ENCODE results near the gene COX17.

The COX17 gene

DNA sequence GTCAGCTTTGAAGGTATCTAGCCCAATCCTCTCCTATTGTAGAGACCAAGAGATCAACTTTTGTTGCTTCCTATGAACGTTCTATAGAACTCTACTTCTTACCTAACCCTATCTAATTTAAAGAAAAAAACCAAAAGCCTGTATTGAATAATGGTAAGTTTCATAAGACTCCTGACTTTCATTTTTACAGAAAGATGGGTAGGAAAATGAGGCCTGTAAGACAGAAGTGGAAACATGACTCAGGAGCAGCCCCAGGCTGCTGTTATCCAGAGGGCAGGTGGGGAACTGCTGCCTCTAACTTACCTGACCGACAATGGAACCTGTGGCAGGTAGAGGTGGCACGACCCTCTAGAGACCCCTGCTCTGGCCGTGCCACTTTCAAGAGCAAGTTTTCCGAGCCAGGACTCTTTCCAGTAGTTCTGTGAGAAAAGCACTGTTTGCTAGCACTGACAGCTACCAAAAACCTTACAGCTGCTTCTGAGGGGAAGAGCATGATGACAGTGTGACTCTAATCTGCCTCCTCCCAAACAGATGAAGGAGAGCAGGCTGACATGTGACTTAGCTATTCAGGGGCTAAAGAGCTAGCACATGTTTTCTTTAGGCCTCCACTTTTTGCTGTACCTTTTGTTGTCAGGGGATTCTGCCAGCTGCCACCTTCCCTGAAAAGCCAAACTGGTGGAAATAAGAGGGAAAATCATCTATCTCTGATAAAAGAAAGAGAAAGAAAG, 34.3 kb downstream of the COX17 start:
- FAIRE-seq: no peak

DNA sequence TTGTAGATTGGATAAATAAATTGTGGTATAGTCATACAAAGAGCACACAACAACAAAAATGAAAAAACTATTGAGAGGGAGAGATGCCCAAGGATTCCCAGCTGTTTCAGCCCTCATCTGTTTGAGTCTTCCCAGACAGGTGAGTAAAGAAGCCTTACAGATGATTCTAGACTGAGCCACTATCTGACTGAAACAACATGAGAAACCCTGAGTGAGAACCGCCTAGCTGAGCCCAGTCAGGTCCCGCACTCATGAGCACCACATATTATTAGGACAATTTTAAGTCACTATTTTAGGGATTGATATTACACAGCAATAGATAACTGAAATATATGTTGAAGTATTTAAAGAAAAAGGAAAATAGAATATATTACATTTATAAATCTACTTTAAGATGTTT, 35.8 kb downstream of the COX17 start:
- no peak for FAIRE-seq

DNA sequence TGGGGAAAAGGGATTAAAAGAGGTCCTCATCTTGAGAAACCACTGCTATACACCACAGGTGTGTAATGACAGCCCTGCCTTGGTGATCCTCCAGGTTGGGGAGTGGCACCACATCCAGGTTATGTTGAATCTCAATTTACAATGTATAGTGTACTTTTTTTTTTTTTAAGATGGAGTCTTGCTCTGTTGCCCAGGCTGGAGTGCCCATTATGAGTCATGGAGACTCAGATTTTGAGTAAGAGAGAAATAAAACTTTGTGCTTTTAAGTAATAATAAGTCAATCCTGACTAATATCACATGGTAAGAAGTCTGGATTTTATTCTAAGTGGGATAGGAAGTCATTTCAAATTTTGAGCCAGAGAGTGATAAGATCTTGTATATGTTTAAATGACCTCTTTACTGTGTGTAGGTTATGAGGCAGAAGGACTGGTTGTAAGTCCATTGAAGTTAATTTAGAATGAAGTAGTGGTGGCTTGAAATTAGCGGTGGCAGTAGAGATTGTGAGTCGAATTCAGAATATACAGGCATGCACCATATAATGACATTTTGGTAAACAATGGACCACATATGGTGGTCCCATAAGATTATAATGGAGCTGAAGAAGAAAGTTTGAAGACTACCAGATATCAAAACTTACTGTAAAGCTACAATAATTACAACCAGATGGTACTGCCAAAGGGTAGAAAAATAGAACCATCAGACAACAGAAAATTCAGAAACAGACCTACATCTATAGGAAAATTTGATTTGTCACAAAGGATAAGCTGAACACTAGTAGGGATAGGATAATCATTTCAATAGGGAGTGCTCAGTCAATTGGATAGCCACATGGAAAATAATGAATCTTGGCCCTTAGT, 37.5 kb downstream of the COX17 start:
- no peak for FAIRE-seq

DNA sequence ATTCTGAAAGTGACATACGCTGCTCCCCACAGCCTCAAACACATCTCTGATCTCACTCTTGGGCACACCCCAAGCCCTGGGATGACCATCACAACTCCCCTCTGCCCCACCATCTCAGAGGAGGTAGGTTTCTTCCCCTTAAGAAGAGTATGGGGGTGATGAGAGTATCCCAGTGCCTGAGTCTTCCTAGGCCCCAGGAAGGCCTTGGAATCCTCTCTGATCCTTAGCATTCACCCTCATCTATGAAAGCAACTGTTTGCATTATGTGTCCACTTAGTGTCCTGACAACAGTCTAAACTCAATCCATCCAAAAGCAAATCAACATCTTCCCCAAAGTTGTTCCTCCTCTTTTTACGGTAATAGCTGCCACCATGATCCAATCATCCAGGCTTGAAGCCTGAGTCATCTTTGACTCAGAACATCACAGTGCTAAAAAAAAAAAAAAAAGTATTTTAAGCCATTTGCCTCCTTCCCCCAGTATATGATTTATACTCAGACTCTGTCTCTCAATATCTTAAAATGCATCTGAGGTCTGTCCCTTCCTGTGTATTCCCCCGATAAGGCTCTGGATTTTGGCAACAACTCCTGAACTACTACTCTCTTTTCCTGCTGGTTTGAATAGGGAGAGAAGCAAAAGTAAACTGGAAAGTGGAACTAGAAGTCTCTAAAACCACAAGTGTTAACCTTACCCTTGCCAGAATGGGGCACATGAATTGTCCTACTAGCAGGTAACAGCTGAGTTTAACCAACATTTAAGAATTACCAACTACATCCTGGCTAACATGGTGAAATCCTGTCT, 39.3 kb downstream of the COX17 start:
- FAIRE-seq: no peak

DNA sequence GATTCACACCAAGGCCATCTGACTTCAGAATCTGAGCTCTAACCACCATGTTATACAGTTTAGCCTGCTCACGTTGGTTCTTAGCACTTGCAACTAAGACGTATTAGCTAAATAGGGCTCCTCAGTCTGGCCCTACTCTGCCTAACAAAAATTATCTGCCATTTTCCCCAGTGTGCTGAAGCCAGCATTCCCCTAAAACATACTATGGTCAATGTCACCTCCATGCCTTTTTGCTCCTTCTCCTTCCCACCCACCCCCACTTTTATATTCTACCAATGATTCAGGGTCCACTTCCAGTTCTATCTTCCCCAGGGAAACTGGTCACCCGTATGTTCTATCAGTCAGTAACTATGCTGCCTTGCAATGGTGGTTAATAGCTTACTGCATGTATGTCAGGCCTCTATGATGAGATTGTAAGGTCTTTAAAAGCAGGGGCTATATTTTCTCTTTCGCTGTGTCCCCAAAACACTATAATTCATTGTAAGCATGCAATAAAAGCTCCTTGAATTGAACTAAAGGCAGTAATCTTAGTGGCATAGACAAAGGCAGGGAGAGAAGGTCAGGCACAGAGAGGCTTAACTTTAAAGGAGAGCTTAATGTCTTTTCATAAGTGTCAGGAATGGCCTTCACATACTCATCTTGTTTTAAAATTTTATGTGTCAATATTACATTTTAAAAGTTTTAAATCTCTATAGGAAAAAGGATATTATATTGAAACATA, 40.2 kb downstream of the COX17 start:
- FAIRE-seq: no peak

DNA sequence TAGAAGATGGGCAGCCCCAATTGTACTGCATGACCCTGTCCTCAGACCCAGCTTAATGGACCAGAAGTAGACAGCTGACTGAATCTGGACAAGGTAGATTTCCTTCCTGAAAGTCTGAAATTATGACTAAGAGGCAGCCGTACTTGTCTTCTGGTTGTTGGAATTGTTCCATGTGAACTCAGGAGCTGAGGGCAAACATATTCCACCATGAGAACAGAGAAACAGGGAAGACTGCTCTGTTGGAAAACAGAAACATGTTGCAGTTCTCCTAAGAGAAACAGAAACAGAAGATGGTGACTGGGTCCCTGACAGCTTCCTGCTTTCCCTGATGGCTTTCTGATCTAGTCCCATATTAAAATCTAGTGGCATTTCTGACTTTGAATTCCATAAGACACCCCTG, 41.0 kb downstream of the COX17 start:
- no peak for FAIRE-seq

DNA sequence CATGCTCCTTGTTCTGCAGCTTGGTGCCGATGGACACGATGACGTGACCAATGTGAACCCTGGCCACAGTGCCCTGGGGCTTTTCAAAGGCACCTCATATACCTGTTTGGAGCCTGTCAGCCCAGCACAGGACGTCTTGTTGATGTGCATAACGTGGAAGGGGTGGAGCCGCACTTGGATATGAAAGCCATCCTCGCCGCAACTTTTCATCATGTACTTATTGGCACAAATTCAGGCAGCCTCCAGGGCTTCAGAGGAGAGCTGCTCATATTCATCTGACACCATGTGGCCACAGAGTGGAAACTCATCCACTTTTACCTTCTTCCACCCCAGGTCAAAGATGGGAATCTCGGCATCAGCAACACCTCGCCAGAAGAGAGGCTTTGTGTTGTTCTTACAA, 41.5 kb downstream of the COX17 start:
- no peak for FAIRE-seq

DNA sequence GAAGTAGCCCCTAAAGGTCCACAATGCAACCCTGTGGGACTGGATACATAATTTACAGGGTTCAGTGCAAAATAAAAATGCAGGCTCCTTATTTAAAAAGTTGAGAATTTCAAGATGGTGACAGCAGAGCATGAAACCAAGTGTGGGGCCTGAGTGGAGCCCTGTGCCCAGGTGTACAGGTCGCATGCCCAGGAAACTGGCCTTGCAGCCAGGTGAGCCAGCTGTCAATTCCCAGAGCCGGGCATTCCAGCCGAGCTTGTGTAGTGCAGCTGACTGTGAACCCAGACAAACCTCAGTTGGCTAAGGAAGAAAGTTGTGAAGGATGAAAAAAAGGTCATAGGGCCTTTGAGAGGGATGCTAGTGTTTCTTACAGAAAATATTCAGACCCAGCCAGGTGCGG, 44.4 kb downstream of the COX17 start:
- no peak for FAIRE-seq

DNA sequence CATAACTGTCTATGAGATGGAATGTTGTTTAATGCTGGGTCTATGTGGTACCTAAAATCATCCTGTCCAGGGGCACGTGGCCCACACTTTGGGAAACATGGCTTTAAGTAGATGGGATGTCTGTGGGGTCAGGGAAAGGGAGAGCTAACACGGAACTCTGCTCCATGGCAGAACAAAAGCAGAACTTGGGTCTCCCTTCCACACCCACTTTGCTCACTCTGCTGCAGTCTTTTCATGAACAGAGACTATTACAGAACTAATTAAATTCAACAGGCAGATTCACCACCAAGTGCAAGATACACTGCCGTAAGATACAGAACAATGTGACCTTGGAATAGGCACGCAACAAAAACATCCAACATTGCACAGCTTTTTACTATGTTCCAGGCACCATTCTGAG, 45.0 kb downstream of the COX17 start:
- no peak for FAIRE-seq

DNA sequence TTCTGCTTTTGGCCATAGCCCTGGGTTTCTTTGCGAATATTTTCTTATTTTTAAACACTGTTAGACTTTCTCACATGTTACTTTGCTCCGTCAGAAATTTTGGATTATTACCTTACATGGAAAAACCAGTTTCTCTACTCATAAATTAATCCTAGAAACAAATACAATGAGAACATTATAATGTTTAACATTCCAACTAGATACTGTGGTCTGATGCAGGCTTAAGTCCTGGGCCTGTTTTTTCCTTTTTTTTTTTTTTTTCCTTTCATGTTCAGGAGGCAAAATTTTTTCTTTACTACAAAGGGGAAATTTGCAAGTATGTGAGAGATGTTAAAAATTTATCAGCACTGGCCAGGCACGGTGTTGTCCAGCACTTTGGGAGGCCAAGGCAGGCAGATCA, 45.7 kb downstream of the COX17 start:
- no peak for FAIRE-seq

DNA sequence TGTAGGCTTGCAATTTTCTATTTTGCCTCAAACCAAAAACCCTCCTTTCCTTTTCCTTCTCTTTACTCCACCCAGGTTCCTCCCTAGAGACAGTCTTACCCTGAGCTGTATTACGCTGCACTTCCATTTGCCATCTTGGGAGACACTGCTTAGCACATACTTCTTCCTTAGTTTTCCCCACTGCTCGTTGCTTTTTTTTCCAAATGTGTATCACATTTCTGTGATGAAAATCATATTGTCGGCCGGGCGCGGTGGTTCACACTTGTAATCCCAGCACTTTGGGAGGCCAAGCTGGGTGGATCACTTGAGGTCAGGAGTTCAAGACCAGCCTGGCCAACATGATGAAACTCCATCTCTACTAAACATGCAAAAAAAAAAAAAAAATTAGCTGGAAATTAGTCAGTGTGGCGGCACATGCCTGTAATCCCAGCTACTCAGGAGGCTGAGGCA, 46.3 kb downstream of the COX17 start:
- no peak for FAIRE-seq

DNA sequence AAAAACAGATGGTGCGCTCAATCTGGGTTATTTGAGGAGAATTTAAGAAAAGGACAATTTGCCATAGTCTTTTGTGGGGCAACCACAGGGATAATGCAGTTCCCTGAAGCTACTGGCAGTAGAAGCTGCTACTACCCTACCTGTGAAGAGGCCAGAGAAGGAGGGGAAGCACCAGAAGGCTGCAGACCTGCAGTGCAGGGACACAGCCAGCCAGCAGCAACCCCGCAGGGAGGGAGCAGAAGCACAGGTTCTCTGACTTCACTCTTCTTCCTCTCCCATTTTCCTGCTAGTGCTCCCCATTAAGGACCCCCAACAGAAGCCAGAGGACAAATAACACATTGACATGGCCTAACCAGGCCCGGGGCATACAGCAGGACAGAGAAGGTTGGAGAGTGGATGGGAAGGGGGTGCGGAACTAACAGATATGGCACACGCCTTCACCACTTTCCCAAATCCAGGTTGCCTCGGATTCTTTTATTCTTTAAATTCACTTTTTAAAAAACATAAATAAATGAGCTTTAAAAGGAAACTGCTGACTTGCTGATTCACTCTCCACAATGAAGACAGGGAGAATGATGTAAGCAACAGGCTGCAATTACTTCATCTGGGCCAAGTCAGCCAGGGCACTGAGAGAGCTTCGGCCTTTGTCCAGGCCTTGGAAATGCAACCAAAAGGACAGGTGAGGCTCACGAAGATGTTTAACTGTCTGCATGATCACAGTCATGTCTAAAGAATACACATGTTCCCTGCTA, 46.9 kb downstream of the COX17 start:
- no peak for FAIRE-seq

DNA sequence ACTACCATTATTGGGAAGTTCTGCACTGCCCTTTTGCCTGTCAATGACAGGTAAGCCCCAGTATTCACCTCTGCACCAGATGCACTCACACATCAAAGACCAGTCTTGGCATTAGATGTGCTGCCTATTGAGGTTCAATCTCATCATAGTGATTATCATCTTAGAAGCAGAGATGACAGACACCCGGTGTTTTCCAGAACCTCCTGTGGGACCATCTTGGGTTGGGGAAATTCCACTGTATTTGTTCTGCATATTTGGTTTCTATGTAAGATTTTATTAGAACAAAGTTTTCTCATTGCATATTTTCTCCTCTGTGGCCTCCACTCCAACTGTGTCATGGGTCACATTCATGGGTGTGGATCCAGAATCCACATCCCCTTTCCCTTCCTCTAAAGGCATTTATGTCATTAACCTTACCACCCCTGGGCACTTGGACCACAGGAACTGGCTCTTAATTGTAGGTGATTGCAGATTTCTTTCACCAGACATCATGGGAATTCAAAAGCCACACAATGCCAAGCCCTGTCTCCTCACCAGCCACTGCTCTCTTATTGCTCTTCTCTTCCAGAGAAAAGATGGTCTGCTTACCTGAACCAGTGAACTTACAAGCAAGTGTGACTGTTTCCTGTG, 48.3 kb downstream of the COX17 start:
- no peak for FAIRE-seq

DNA sequence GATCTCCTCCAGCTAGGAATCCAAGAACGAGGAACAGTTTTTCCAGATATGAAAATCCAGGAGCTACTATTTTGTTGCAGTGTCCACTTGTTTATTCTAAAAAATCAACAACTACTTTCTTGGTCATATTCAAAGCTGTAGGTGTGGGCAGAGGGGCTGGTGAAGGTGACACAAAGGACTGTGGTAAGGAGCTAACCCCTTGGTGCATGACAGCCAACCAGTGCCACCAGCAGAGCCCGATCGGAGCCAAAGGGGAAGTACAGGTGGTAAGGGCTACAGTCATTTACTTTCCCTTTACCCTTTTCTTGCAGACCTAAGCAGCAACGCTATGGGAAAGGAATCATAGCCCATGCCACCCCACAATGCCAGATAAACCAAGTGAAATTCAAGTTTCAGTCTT, 48.8 kb downstream of the COX17 start:
- FAIRE-seq: no peak

DNA sequence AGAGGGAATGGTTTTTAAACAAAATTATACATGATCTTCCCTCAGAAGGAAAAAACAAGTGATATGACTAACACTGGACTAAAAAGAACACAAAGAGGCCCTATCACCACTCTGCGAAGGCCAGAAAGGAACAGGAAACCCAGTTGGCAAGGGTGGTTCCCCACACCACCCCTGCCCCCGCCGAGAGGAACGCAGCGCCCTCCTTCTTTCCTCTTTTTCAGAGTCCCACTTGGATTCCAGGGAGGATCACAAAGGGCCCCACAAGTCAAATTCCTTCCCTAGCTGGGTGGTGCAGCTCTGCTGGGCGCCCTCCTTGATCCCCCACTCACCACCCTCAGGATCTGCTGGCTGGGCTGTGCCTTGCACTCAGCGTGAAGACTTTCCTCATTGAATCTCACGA, 49.7 kb downstream of the COX17 start:
- no peak for FAIRE-seq

DNA sequence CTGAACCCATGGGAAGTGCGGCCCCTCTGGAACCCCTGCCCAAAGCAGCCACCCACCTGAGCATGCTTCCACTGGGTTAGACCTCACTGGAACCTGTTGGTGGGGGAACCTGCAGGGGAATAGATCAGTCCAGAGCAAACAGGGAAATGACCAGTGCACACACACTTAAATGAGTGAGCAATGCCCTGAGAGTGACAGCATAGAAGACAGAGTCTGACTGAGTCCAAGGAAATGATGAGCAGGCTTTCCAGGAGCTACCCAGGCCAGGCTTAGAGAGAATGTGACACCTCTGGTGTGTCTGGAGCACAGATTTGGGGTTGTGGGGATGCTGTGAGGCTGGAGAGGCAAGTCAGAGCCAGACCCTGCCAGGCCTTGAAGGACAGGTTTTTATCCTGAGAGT, 51.0 kb downstream of the COX17 start:
- no peak for FAIRE-seq

DNA sequence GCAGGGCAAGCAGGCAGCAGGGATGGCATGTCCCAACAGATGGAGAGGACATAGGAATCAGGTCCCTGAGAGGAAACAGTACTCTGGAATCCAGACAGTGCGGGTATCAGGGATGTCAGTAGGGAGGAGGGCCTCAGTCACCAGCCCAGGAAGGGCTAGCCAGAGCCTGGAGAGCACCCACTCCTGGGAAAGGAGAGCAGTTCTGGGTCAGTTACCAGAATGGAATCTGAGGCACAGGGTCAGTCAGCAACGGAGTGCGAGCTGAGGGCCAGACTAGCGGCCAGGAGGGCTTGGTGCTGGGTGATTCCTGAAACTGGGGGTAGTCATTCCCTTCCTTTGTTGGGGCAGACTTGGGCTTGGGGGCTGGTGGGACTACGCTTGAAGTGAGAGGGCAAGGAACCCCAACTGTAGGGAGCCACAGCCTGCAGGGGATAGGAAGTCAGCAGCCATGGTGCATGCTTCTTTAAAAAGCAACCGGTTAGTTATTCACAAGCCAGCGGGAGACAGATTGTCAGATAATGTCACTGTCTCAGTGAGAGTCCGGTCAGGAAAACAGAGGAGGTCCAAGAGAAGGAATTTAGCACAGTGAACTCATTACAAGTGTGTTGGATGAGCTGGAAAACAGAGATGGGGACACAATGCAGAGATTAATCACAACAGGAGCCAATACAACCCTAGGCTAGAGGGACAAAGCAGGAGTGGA, 51.6 kb downstream of the COX17 start:
- no peak for FAIRE-seq

DNA sequence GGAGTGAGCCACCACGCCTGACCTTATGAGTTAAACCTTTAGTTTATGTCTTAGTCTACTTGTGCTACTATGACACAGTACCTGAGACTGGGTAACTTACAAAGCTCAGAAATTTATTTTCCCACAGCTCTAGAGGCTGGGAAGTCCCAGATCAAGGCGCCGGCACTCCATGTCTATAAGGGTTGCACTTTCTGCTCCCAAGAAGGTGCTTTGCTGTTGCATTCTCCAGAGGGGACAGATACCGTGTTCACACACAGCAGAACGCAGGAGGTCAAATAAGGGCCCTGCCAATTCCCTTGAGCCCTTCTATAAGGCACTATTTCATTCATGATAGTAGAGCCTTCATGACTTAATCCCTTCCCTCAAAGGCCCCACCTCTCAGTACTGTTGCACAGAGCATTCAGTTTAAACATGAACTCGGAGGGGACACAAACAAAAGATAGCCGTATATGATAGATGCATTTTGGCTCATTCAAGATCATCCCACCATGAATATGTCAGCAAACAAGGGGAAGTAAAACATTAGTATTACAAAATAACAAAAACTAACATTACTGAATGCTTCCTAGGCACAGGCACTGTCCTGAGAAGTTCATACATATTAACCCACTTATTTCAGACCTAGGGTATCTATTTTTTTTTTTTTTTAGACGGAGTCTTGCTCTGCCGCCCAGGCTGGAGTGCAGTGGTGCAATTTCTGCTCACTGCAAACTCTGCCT, 53.0 kb downstream of the COX17 start:
- no peak for FAIRE-seq

DNA sequence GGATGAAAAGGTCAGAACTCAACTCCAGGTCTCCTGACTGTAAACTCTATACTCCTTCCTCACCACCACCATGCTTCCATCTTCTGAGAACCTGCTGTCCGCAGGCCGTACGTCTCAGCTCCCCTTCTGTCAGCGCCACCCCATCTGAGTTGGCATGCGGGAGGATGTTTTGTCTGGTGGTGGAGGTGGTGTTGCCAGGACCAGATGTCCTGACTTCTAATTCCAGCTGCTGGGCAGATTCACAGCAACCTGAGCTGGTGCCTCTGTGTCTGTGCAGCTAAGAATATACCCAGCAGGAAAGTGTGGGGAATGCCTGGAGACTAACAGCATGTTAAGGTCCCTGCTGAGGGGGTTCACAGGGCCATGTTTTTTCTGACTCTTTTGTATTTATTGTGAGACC, 56.3 kb downstream of the COX17 start:
- no peak for FAIRE-seq
